K562 (cell line): ENCODE measurements around the gene ARHGAP31. TPM values are rescaled to one million over a fixed set of nuclear protein-coding genes. Genes with fewer than 3 reads are reported as not detected.

Source experiments
- ARID1B ChIP-seq: fragments of 450-650 bp; IDR thresholded peaks from 2 replicates; pipeline ENCODE4 v1.6.1; 2016; ENCODE audit warnings: antibody characterized with exemption, mild to moderate bottlenecking, inconsistent platforms
- BRD4 ChIP-seq: fragments of 200-600 bp; sonication (generic); IDR thresholded peaks from 2 replicates; pipeline ENCODE4 v1.6.1; 2017; ENCODE audit warnings: inconsistent platforms
- COPS2 ChIP-seq: fragments of 450-650 bp; conservative IDR thresholded peaks from 2 replicates; pipeline ENCODE4 v1.6.1; 2016; ENCODE audit warnings: mild to moderate bottlenecking, moderate library complexity
- EGR1 ChIP-seq: fragments of 450-650 bp; conservative IDR thresholded peaks from 2 replicates; pipeline ENCODE4 v1.6.1; 2017; ENCODE audit warnings: mild to moderate bottlenecking
- FOXJ3 ChIP-seq: sonication (generic); formaldehyde crosslinking; IDR thresholded peaks from 2 replicates; pipeline ENCODE4 v1.4.0; 2020; ENCODE audit warnings: mild to moderate bottlenecking, missing genetic modification reagents
- GABPB1 ChIP-seq: sonication (generic); formaldehyde crosslinking; IDR thresholded peaks from 2 replicates; pipeline ENCODE4 v1.8.0; 2022; ENCODE audit warnings: mild to moderate bottlenecking, missing genetic modification reagents
- MCM2 ChIP-seq: fragments of 450-650 bp; IDR thresholded peaks from 2 replicates; pipeline ENCODE4 v1.6.1; 2017; ENCODE audit warnings: low read depth, mild to moderate bottlenecking
- MED1 ChIP-seq: sonication (generic); formaldehyde crosslinking; IDR thresholded peaks from 2 replicates; pipeline ENCODE4 v1.8.1; 2023; ENCODE audit warnings: missing genetic modification reagents, borderline replicate concordance
- NFXL1 ChIP-seq: fragments of 450-650 bp; formaldehyde crosslinking; IDR thresholded peaks from 2 replicates; pipeline ENCODE4 v1.4.0; 2021; ENCODE audit warnings: mild to moderate bottlenecking
- PTRF ChIP-seq: fragments of 450-650 bp; IDR thresholded peaks from 2 replicates; pipeline ENCODE4 v1.6.1; 2016; ENCODE audit warnings: mild to moderate bottlenecking, missing genetic modification characterization, missing compliant biosample characterization
- RUNX1 ChIP-seq: sonication (generic); IDR thresholded peaks from 2 replicates; pipeline ENCODE4 v1.6.1; 2016; ENCODE audit warnings: antibody characterized with exemption, low read depth
- SMARCE1 ChIP-seq: fragments of 450-650 bp; IDR thresholded peaks from 2 replicates; pipeline ENCODE4 v1.7.1; 2016; ENCODE audit warnings: mild to moderate bottlenecking
- TEAD1 ChIP-seq, 2 experiments: fragments of 450-650 bp in 1 of 2; sonication (generic) in 1 of 2; formaldehyde crosslinking; IDR thresholded peaks; 2 replicates each; pipeline versions ENCODE4 v1.4.0 to v1.8.0; 2020 to 2022; ENCODE audit warnings: mild to moderate bottlenecking in 2 of 2, missing genetic modification reagents in 1 of 2
- TRIM28 ChIP-seq: fragments of 450-650 bp; IDR thresholded peaks from 2 replicates; pipeline ENCODE4 v1.6.1; 2017
- ZFX ChIP-seq: sonication (generic); formaldehyde crosslinking; IDR thresholded peaks from 2 replicates; pipeline ENCODE4 v1.8.0; 2022; ENCODE audit warnings: mild to moderate bottlenecking, missing genetic modification reagents, moderate library complexity
- ZNF134 ChIP-seq: fragments of 250-450 bp; sonication (Bioruptor Pico); conservative IDR thresholded peaks from 2 replicates; pipeline ENCODE4 v1.4.0; 2020
- ZNF41 ChIP-seq: fragments of 250-450 bp; sonication (Bioruptor Pico); conservative IDR thresholded peaks from 2 replicates; pipeline ENCODE4 v1.4.0; 2020; ENCODE audit warnings: mild to moderate bottlenecking
- ZNF589 ChIP-seq: fragments of 200-800 bp; sonication (Bioruptor generic); IDR thresholded peaks from 2 replicates; pipeline ENCODE4 v1.6.1; 2016; ENCODE audit warnings: low read depth, missing genetic modification characterization, missing compliant biosample characterization
- ZNF707 ChIP-seq: fragments of 250-450 bp; sonication (Bioruptor Pico); conservative IDR thresholded peaks from 2 replicates; pipeline ENCODE4 v1.8.0; 2022; ENCODE audit warnings: inconsistent platforms, mild to moderate bottlenecking, moderate library complexity
- ZNF830 ChIP-seq: fragments of 250-450 bp; sonication (Bioruptor Pico); IDR thresholded peaks from 2 replicates; pipeline ENCODE4 v1.5.0; 2021; ENCODE audit warnings: mild to moderate bottlenecking
- polyA plus RNA-seq, 8 experiments: library from polyadenylated mRNA; depleted of rRNA in 4 of 8; stranded (reverse) in 5 of 8; unstranded in 3 of 8; fragments of >200 nt; fragmentation: Nextera tagmentation in 2 of 8; fragmentation: Illumina TruSeq in 1 of 8; extraction: Ambion mirVana in 2 of 8; extraction: Trizol in 1 of 8; gene quantifications; 2 replicates each; pipeline versions ENCODE4 v1.2.1 to v1.2.3, GENCODE V29; 2011 to 2014; ENCODE audit warnings: inconsistent platforms in 1 of 8, missing spikeins in 1 of 8
- total RNA-seq, 7 experiments: library from RNA; depleted of rRNA in 6 of 7; stranded (reverse); fragments of >200 nt in 6 of 7; fragmentation: Illumina TruSeq in 2 of 7; extraction: Trizol in 2 of 7; gene quantifications; 2 replicates each; pipeline versions ENCODE4 v1.2.1 to v1.2.3, GENCODE V29; 2011 to 2021; ENCODE audit warnings: low replicate concordance in 1 of 7
- TF ChIP-seq, protein P1 (sequence below), 2 experiments: fragments of 450-650 bp; conservative IDR thresholded peaks; 2 replicates each; pipeline ENCODE4 v1.6.1; 2017; ENCODE audit warnings: mild to moderate bottlenecking in 2 of 2, moderate library complexity in 2 of 2
- TF ChIP-seq, protein P2 (sequence below): fragments of 250-450 bp; sonication (Bioruptor Pico); IDR thresholded peaks from 2 replicates; pipeline ENCODE4 v1.8.0; 2022; ENCODE audit warnings: inconsistent platforms
- TF ChIP-seq, protein P3 (sequence below): fragments of 450-650 bp; IDR thresholded peaks from 2 replicates; pipeline ENCODE4 v1.6.1; 2016; ENCODE audit warnings: antibody characterized with exemption
- TF ChIP-seq, protein P4 (sequence below): fragments of 450-650 bp; IDR thresholded peaks from 2 replicates; pipeline ENCODE4 v1.6.1; 2017; ENCODE audit warnings: antibody characterized with exemption

The ARHGAP31 gene
- total and polyA plus RNA-seq, 9 of the 15 experiments (the other 6 are each of a cell fraction or from before 2014, with no cell fraction given), result under 0.01 to 0.13 (median 0.06) TPM; not detected in 5

DNA sequence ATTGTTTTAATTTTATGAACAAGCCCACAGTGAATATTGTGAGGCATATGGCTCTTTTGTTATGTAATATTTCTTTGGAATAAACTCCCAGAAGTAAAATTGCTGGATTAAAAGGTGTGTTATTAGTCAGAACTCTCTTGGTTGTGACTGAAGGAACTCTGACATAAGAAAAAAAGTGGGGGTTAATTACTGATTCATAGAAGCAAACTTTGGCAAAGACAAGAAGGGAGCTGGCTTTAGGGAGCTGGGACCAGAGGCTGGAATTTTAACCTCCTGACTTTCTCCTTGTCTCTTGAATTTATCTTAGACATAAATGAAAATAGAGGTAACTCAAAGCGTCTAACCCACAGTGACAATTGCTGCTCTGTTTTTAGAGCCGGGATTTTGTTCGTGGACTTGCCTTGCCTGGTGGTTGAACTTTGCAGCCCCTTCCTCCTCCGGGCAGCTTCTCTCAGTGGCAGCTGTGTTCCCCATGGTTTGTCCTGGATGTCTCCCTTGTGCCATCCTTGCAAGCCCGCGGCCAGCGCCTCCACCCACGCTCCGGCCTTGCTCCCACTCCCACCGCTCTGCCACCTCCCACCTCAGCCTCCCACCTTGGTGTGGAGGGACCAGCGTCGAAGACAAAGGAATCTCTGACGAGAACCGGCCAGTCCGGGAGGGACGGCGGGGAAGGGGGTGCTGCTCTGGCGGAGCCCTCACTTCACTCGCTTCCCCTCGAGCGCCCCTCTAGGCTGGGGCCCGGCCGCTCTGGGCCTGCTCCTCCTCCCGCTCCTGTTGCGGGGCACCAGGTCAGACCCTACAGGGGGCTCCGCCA, 28.0 kb downstream of the ARHGAP31 start (continued):
- TF ChIP-seq RUNX1, result no peak
- 0 out of 2 replicates have a peak, but pooled peaks have one; percentile 12 for TF ChIP-seq SMARCE1
- TF ChIP-seq ZNF589 (CRISPR knock-in tag), result no peak
- TF ChIP-seq TRIM28, result no peak
- no peak for TF ChIP-seq PTRF
- no peak for TF ChIP-seq ZNF134 (CRISPR knock-in tag)
- TF ChIP-seq EGR1, result peak; percentile 70
- no peak for TF ChIP-seq MCM2
- TF ChIP-seq GABPB1 (CRISPR knock-in tag), result 0 out of 2 replicates have a peak, but pooled peaks have one; percentile 38
- TF ChIP-seq MED1 (CRISPR knock-in tag), result no peak
- TF ChIP-seq, protein P1, sequence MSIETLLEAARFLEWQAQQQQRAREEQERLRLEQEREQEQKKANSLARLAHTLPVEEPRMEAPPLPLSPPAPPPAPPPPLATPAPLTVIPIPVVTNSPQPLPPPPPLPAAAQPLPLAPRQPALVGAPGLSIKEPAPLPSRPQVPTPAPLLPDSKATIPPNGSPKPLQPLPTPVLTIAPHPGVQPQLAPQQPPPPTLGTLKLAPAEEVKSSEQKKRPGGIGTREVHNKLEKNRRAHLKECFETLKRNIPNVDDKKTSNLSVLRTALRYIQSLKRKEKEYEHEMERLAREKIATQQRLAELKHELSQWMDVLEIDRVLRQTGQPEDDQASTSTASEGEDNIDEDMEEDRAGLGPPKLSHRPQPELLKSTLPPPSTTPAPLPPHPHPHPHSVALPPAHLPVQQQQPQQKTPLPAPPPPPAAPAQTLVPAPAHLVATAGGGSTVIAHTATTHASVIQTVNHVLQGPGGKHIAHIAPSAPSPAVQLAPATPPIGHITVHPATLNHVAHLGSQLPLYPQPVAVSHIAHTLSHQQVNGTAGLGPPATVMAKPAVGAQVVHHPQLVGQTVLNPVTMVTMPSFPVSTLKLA (conservative IDR thresholded peaks at IDR 0.05), result no peak
- TF ChIP-seq FOXJ3, result no peak
- TF ChIP-seq BRD4, result no peak
- TF ChIP-seq, protein P2, sequence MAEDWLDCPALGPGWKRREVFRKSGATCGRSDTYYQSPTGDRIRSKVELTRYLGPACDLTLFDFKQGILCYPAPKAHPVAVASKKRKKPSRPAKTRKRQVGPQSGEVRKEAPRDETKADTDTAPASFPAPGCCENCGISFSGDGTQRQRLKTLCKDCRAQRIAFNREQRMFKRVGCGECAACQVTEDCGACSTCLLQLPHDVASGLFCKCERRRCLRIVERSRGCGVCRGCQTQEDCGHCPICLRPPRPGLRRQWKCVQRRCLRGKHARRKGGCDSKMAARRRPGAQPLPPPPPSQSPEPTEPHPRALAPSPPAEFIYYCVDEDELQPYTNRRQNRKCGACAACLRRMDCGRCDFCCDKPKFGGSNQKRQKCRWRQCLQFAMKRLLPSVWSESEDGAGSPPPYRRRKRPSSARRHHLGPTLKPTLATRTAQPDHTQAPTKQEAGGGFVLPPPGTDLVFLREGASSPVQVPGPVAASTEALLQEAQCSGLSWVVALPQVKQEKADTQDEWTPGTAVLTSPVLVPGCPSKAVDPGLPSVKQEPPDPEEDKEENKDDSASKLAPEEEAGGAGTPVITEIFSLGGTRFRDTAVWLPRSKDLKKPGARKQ, result no peak
- no peak for TF ChIP-seq ZNF830 (CRISPR knock-in tag)
- no peak for TF ChIP-seq ZNF707 (CRISPR knock-in tag)
- peak; percentile 88; the same call in 1 of the 2 replicates for TF ChIP-seq ZFX
- no peak for TF ChIP-seq COPS2
- TF ChIP-seq TEAD1 (CRISPR knock-in tag; IDR thresholded peaks at IDR 0.05), result 0 out of 4 replicates have a peak, but pooled peaks of 1 of the 2 experiments have one; percentile 1
- no peak for TF ChIP-seq NFXL1 (CRISPR knock-in tag)
- TF ChIP-seq, protein P3, sequence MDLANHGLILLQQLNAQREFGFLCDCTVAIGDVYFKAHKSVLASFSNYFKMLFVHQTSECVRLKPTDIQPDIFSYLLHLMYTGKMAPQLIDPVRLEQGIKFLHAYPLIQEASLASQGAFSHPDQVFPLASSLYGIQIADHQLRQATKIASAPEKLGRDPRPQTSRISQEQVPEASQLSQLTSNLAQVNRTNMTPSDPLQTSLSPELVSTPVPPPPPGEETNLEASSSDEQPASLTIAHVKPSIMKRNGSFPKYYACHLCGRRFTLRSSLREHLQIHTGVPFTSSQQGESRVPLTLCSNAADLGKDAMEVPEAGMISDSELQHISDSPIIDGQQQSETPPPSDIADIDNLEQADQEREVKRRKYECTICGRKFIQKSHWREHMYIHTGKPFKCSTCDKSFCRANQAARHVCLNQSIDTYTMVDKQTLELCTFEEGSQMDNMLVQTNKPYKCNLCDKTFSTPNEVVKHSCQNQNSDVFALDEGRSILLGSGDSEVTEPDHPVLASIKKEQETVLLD, result no peak
- no peak for TF ChIP-seq ARID1B
- 0 out of 2 replicates have a peak, but pooled peaks have one; percentile 44 for TF ChIP-seq ZNF41 (CRISPR knock-in tag)
- TF ChIP-seq, protein P4, sequence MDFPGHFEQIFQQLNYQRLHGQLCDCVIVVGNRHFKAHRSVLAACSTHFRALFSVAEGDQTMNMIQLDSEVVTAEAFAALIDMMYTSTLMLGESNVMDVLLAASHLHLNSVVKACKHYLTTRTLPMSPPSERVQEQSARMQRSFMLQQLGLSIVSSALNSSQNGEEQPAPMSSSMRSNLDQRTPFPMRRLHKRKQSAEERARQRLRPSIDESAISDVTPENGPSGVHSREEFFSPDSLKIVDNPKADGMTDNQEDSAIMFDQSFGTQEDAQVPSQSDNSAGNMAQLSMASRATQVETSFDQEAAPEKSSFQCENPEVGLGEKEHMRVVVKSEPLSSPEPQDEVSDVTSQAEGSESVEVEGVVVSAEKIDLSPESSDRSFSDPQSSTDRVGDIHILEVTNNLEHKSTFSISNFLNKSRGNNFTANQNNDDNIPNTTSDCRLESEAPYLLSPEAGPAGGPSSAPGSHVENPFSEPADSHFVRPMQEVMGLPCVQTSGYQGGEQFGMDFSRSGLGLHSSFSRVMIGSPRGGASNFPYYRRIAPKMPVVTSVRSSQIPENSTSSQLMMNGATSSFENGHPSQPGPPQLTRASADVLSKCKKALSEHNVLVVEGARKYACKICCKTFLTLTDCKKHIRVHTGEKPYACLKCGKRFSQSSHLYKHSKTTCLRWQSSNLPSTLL, result no peak
